ENCODE measurements around the gene HPCA. TPM values are rescaled to one million over a fixed set of nuclear protein-coding genes. Genes with fewer than 3 reads are reported as not detected.

HPCA gene
- total RNA-seq, 1 donor from 2014 or later = not detected

DNA sequence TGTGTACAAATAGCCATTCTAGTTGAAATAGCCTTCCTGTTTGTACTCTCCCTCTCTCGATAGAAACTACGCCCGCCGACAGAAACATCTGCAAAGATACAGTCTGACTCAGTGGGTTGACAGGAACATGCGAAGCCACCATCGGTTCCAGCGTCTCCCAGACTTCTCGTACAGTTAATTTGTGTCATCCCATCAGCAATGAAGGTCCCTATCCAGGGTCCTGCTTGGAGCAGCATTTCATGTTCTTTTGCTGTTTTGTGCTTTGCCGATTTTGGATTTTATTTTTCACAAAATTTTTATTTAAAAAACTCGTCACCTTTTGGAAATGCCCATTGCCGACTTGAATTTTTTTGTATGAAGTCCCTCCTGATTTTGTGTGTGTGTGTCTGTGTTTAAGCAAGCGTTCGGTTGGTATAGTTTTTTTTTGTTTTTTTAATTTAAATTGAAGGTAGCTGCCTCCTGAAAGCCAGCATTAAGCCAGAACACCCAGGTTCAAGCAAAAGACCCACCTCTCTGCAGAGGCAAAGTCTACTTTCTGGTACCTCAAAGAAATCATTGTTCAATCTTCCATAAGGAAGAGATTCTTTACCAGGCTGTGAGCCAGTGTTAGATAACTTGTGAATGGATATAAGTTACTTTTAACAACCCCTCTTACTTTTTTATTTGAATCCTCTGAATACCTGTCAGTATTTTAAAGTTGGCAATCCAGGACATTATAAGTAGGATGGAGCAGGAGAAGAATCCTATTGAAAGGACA lies 30.3 kb upstream of the HPCA start:
- Mint-ChIP-seq H3K27ac (ENCODE audit: unreplicated experiment) (no peak overlapping the region), H3K27me3 (ENCODE audit: low read depth, unreplicated experiment) (no peaks in the 10 kb centered on the region), H3K9me3 (ENCODE audit: unreplicated experiment) (no peaks in the 10 kb centered on the region), H3K4me3 (ENCODE audit: unreplicated experiment) (no peak overlapping the region), H3K4me1 (ENCODE audit: low read depth, unreplicated experiment) (no peaks in the 10 kb centered on the region), H3K36me3 (ENCODE audit: low read depth, unreplicated experiment) (peaks cover 10% of the 10 kb centered on the region)
- Histone ChIP-seq H3K9ac (ENCODE audit: low read length) (no peak overlapping the region), H3K4me1 (ENCODE audit: insufficient read depth, low read length) (no peaks in the 10 kb centered on the region), H3K4me2 (ENCODE audit: low read length) (no peak overlapping the region), H3K9me3 (ENCODE audit: insufficient read depth, low read depth, low read length) (no peaks in the 10 kb centered on the region), H4K20me1 (ENCODE audit: insufficient read depth, low read length) (peaks cover 4% of the 10 kb centered on the region), H3K27me3 (ENCODE audit: insufficient read depth, low read length) (no peaks in the 10 kb centered on the region), H3K36me3 (ENCODE audit: insufficient read depth, low read length) (peaks cover 14% of the 10 kb centered on the region), H3K4me3 (ENCODE audit: insufficient read depth, low read depth, low read length) (no peak overlapping the region), H3K79me2 (ENCODE audit: insufficient read depth, low read length) (no peaks in the 10 kb centered on the region), H2AFZ (ENCODE audit: low read depth, low read length) (no peak overlapping the region), H3K27ac (ENCODE audit: low read depth, low read length) (no peak overlapping the region)
- DNase-seq (ENCODE audit: low read depth) (no peak), FAIRE-seq (no peak)
- TF ChIP-seq EZH2 (IDR thresholded peaks at IDR 0.05; ENCODE audit: insufficient read depth, low read length) (no peak), CTCF (IDR thresholded peaks at IDR 0.05; ENCODE audit: insufficient read depth, low read depth, low read length) (no peak)

- H3K9me3 ChIP-seq (ENCODE audit: insufficient read depth, low read depth, low read length) = no peaks in the 10 kb centered on the region
- Mint-ChIP-seq H3K4me1 (ENCODE audit: low read depth, unreplicated experiment) (peaks cover 7% of the 10 kb centered on the region), H3K36me3 (ENCODE audit: low read depth, unreplicated experiment) (peaks cover 13% of the 10 kb centered on the region), H3K27me3 (ENCODE audit: low read depth, unreplicated experiment) (no peaks in the 10 kb centered on the region), H3K27ac (ENCODE audit: unreplicated experiment) (no peak overlapping the region), H3K9me3 (ENCODE audit: unreplicated experiment) (no peaks in the 10 kb centered on the region), H3K4me3 (ENCODE audit: unreplicated experiment) (no peak overlapping the region)
- H3K27ac ChIP-seq (ENCODE audit: low read depth, low read length) = no peak overlapping the region
- TF ChIP-seq CTCF (IDR thresholded peaks at IDR 0.05; ENCODE audit: insufficient read depth, low read depth, low read length) = no peak
- no peak for TF ChIP-seq EZH2 (IDR thresholded peaks at IDR 0.05; ENCODE audit: insufficient read depth, low read length)
- no peaks in the 10 kb centered on the region for H3K79me2 ChIP-seq (ENCODE audit: insufficient read depth, low read length)
- no peak overlapping the region for H3K4me3 ChIP-seq (ENCODE audit: insufficient read depth, low read depth, low read length)
- FAIRE-seq (no peak), DNase-seq (ENCODE audit: low read depth) (no peak)
- peaks cover 4% of the 10 kb centered on the region for H4K20me1 ChIP-seq (ENCODE audit: insufficient read depth, low read length)
- H3K4me1 ChIP-seq (ENCODE audit: insufficient read depth, low read length) = no peaks in the 10 kb centered on the region
- H3K4me2 ChIP-seq (ENCODE audit: low read length) = no peak overlapping the region
- peaks cover 11% of the 10 kb centered on the region for H3K36me3 ChIP-seq (ENCODE audit: insufficient read depth, low read length)
- H2AFZ ChIP-seq (ENCODE audit: low read depth, low read length) = no peak overlapping the region
- H3K27me3 ChIP-seq (ENCODE audit: insufficient read depth, low read length) = no peaks in the 10 kb centered on the region
- H3K9ac ChIP-seq (ENCODE audit: low read length) = no peak overlapping the region
Measured at GRCh38 chr1:32858136-32858535, 28.2 kb upstream of the HPCA start.

DNA sequence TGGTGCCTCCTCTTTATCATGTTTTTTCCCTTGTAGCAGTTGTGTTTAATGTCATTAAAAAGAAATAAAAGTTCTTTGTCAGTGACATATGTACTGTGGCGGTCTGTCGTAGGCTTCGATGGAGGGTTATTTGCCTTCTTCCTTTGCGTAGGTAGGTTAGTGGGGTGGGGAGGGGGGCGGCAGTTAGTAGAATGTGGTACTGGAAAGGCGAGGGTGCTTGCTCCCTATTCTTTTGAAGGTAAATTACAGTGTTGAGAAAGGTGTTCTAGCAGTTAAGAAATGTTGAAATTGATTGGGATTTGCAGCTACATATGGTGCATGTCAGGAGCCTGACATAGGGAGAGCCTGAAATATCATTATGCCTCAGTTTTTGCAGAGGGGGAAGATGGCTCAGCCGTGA lies 27.5 kb upstream of the HPCA start:
- Histone ChIP-seq H3K4me1 (ENCODE audit: insufficient read depth, low read length) (no peaks in the 10 kb centered on the region), H3K9ac (ENCODE audit: low read length) (no peak overlapping the region), H3K27ac (ENCODE audit: low read depth, low read length) (no peak overlapping the region), H3K4me2 (ENCODE audit: low read length) (no peak overlapping the region), H3K27me3 (ENCODE audit: insufficient read depth, low read length) (no peaks in the 10 kb centered on the region), H3K36me3 (ENCODE audit: insufficient read depth, low read length) (peaks cover 11% of the 10 kb centered on the region), H2AFZ (ENCODE audit: low read depth, low read length) (no peak overlapping the region), H3K4me3 (ENCODE audit: insufficient read depth, low read depth, low read length) (no peak overlapping the region), H3K79me2 (ENCODE audit: insufficient read depth, low read length) (no peaks in the 10 kb centered on the region), H4K20me1 (ENCODE audit: insufficient read depth, low read length) (peaks cover 4% of the 10 kb centered on the region), H3K9me3 (ENCODE audit: insufficient read depth, low read depth, low read length) (no peaks in the 10 kb centered on the region)
- no peaks in the 10 kb centered on the region for H3K9me3 Mint-ChIP-seq (ENCODE audit: unreplicated experiment)
- FAIRE-seq = no peak
- H3K27ac Mint-ChIP-seq (ENCODE audit: unreplicated experiment) = no peak overlapping the region
- peaks cover 7% of the 10 kb centered on the region for H3K4me1 Mint-ChIP-seq (ENCODE audit: low read depth, unreplicated experiment)
- H3K36me3 Mint-ChIP-seq (ENCODE audit: low read depth, unreplicated experiment) = peaks cover 13% of the 10 kb centered on the region
- H3K27me3 Mint-ChIP-seq (ENCODE audit: low read depth, unreplicated experiment) = no peaks in the 10 kb centered on the region
- DNase-seq (ENCODE audit: low read depth) = no peak
- no peak overlapping the region for H3K4me3 Mint-ChIP-seq (ENCODE audit: unreplicated experiment)
- TF ChIP-seq EZH2 (IDR thresholded peaks at IDR 0.05; ENCODE audit: insufficient read depth, low read length) = no peak
- no peak for TF ChIP-seq CTCF (IDR thresholded peaks at IDR 0.05; ENCODE audit: insufficient read depth, low read depth, low read length)
